Astrocyte of the spinal cord (primary cell): ENCODE results near the gene FIBCD1.

Experiments
- DNase-seq: peaks from one replicate; pipeline ENCODE4 v3.0.0; 2011; ENCODE audit warnings: low read depth, low spot score
- H3K4me3 ChIP-seq: 2 replicates; pipeline ENCODE4 v1.5.1; 2011; ENCODE audit warnings: low read depth, mild to moderate bottlenecking, low read length, moderate library complexity
- in situ Hi-C: cut with HindIII; loops from 2 replicates; pipeline ENCODE4 v1.10.0; 2017; ENCODE audit warnings: low sequenced_read_pairs
- TF ChIP-seq, protein P1 (sequence below): IDR thresholded peaks from 2 replicates; pipeline ENCODE4 v1.5.1; 2012; ENCODE audit warnings: low read depth, mild to moderate bottlenecking, low read length, inconsistent platforms

The FIBCD1 gene

DNA sequence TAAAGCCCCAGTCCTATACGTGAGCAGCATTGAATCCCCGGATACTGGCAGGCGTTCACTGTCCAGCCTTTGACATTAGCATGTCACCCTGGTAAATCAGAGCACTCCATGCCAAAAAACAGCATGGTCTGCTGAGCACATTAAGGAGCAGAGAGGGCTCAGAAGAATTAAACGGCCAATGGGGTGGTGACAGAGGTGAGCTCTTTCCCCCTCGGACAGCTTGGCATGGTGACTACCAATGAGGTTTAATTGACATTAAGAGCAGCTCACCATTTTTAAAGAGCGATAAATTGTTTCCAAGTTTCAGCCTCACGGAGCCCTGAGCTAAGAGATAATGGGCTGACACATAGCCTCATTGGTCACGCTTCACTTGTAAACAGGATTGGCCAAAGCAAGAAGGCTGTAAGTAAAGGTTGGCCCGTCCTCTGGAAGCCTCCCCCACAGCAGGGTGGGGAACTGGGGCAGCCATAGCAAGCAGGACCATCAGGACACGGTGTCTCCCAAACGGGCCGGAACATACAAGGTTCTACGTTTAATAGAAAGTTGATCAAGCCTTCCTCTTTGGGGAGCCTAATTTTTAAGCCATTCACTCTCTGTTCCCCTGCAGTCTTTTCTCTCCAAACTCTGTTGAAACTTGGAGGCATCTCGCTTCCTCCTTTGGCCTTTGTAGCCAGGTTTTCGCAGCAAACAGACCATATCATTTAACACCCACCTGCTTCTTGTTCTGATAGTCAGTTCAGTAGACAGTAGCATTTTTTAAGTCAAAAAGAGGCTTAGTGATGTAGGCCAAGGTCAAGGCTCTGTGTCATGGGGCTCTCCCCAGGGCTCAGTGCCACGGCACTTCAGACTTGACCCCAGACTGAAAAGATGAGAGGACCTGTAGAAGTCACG lies 68.3 kb downstream of the FIBCD1 start:
- in situ Hi-C loops = loop anchor here (25.0 kb wide), 1 partner anchor 183 kb away; the partner anchor contains the start of gene EXOSC2
- peak; percentile 56 for DNase-seq
- no peak overlapping the region for H3K4me3 ChIP-seq
- TF ChIP-seq, protein P1, sequence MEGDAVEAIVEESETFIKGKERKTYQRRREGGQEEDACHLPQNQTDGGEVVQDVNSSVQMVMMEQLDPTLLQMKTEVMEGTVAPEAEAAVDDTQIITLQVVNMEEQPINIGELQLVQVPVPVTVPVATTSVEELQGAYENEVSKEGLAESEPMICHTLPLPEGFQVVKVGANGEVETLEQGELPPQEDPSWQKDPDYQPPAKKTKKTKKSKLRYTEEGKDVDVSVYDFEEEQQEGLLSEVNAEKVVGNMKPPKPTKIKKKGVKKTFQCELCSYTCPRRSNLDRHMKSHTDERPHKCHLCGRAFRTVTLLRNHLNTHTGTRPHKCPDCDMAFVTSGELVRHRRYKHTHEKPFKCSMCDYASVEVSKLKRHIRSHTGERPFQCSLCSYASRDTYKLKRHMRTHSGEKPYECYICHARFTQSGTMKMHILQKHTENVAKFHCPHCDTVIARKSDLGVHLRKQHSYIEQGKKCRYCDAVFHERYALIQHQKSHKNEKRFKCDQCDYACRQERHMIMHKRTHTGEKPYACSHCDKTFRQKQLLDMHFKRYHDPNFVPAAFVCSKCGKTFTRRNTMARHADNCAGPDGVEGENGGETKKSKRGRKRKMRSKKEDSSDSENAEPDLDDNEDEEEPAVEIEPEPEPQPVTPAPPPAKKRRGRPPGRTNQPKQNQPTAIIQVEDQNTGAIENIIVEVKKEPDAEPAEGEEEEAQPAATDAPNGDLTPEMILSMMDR = no peak

DNA sequence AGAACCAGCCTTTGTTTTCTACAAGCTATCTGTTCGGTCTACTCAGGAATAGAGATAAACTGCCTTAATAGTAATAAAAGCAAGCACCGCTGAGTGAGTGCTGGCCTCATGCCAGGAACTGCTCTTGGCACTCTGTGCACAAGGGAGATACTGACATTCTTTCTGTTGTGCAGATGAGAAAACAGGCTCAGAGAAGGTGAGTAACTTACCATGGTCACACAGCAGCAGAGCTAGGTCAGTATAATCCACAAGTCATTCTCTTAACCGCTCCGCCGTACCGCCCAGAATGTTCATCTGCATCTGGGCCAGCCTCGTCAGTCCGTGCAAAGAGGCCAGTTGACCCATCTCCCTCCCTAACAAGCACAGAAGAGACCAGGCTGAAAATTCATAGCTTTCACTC lies 69.8 kb downstream of the FIBCD1 start:
- in situ Hi-C loops = loop anchor here (25.0 kb wide), 1 partner anchor 182 kb away; the partner anchor contains the start of gene EXOSC2
- TF ChIP-seq, protein P1 = no peak

DNA sequence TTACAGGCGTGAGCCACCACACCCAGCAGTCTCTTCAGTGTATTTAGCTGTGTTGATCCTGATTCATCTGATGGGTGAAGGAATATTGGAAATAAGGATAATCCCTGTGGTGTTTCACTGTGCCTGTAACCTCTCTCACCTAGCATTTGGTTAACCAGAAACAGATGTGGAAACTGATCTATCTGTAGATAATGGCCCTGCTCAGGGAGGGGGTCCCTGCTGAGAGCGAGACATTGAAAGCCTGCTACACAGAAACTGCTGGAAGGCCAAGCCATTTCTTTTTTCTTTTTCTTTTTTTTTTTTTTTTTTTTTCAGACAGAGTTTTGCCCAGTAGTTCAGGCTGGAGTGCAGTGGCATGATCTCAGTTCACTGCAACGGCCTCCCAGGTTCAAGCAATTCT lies 70.8 kb downstream of the FIBCD1 start:
- TF ChIP-seq, protein P1 = no peak
- peak; percentile 55 for DNase-seq
- in situ Hi-C loops = loop anchor here (25.0 kb wide), 1 partner anchor 181 kb away; the partner anchor contains the start of gene EXOSC2

More for the DNA sequence above, 69.8 kb downstream of the FIBCD1 start:
- no peak overlapping the region for H3K4me3 ChIP-seq
- peak; percentile 55 for DNase-seq

DNA sequence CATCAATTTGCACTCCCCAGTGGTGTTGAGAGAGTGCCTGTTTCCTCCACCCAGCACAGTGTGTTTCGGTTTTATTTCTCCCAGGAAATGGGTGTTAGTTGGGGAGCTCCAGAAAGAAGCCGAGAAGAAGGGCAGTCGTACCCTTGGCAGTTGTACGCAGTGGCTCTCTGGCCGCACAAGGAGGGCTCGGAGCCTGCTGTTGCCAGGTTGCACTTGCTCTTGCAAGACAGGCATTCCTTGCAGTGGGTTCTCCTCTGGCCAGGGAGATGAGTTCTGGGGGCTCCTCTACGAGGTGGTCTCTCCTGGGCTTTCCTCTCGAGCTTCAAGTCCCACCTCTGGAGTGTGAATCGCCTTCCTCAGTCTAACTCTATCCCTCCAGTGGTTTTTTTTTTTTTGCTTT lies 71.5 kb downstream of the FIBCD1 start:
- no peak for DNase-seq
- H3K4me3 ChIP-seq = no peak overlapping the region
- TF ChIP-seq, protein P1 = no peak
- in situ Hi-C loops = loop anchor here (25.0 kb wide), 1 partner anchor 180 kb away; the partner anchor contains the start of gene EXOSC2

More for the DNA sequence above, 70.8 kb downstream of the FIBCD1 start:
- no peak overlapping the region for H3K4me3 ChIP-seq

DNA sequence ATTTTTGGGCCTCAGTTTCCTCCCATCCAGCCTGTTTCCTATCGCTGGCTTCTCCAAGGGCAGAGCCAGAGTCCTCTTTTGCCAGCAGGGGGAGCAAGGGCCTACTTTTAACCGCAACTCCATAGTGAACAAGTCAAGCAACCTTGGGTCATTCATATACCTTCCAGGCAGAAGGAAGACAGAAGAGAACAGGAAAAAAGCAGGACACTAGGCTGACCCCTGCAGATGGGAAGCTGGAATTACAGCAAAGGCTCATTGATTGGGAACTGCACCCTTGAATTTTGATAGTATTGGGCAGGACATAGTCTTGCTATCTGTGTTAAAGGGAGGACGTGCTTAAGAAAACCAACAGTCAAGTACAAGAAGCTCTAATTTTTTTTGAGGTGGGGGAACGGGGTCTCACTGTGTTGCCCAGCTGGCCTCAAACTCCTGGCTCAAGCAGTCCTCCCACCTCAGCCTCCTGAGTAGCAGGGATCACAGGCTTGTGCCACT lies 72.5 kb downstream of the FIBCD1 start:
- TF ChIP-seq, protein P1 = peak; percentile 95
- peak overlapping the region; percentile 39 for H3K4me3 ChIP-seq
- peak; percentile 87 for DNase-seq
- in situ Hi-C loops = loop anchor here (25.0 kb wide), 1 partner anchor 179 kb away; the partner anchor contains the start of gene EXOSC2

DNA sequence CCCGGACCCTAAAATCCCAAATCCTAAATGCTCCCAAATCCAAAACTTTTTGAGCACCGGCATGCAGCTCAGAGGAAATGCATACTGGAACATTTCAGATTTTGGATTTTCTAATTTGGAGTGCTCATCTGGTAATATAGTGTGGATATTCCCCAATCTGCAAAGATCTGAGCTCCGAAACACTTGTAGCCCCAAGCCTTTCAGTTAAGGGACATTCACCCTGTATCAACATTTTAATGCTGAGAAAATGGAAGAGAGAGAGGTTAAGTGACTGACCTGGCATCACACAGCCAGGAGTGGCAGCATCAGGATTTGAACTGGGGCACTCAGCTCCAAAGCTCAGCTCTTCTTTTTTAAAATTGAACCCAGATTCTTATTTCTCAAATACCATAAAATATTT lies 73.1 kb downstream of the FIBCD1 start:
- H3K4me3 ChIP-seq = no peak overlapping the region
- TF ChIP-seq, protein P1 = no peak
- in situ Hi-C loops = loop anchor here (25.0 kb wide), 1 partner anchor 179 kb away; the partner anchor contains the start of gene EXOSC2
- DNase-seq = no peak
